ENCODE results near the gene WNK2. TPM values are rescaled to one million over a fixed set of nuclear protein-coding genes. Genes with fewer than 3 reads are reported as not detected.

Gene WNK2
- total and polyA plus RNA-seq, 2 donors (not counting 3 experiments of a cell fraction or from before 2014, with no cell fraction given), result not detected

Other genes with a start within 250 kb of the WNK2 start
- not detected in 2 replicates for gene FGD3, start 236.6 kb upstream of the WNK2 start, total RNA-seq
- gene FGD3, start 236.6 kb upstream of the WNK2 start, polyA plus RNA-seq, result not detected in 2 replicates
- not detected in 2 replicates for gene SUSD3, start 125.4 kb upstream of the WNK2 start, total RNA-seq
- gene SUSD3, start 125.4 kb upstream of the WNK2 start, polyA plus RNA-seq, result 0.14 TPM in 1 of 2 replicates, not detected in the other
- gene CARD19, start 87.9 kb upstream of the WNK2 start, total RNA-seq, result 45.7 and 58.4 TPM in 2 replicates
- 148 and 238 TPM in 2 replicates for gene CARD19, start 87.9 kb upstream of the WNK2 start, polyA plus RNA-seq
- gene NINJ1, start 49.9 kb upstream of the WNK2 start, total RNA-seq, result 31.5 and 42.2 TPM in 2 replicates
- gene NINJ1, start 49.9 kb upstream of the WNK2 start, polyA plus RNA-seq, result 57.7 and 75.4 TPM in 2 replicates

Data from endothelial cell of umbilical vein (primary cell).